ENCODE results near the gene PAGR1.

PAGR1 gene

GRCh38 chr16:29862884-29863668 lies 47.1 kb downstream of the PAGR1 start, which contains the start of gene CDIPT (continued):
- TF ChIP-seq INSM2 (tag by site-specific recombination; IDR thresholded peaks at IDR 0.05) = peak; percentile 13
- no peak for TF ChIP-seq ZNF239 (tag by site-specific recombination; IDR thresholded peaks at IDR 0.05)
- TF ChIP-seq GLI4 (tag by site-specific recombination; IDR thresholded peaks at IDR 0.05) = no peak
- no peak for TF ChIP-seq ZNF416 (tag by site-specific recombination; IDR thresholded peaks at IDR 0.05)
- no peak; the same call in 1 of the 2 replicates for TF ChIP-seq ZNF18 (tag by site-specific recombination; IDR thresholded peaks at IDR 0.05)
- TF ChIP-seq ZNF747 (tag by site-specific recombination; IDR thresholded peaks at IDR 0.05) = no peak
- no peak for TF ChIP-seq ZNF48 (tag by site-specific recombination; IDR thresholded peaks at IDR 0.05)
- TF ChIP-seq ZNF366 (tag by site-specific recombination; conservative IDR thresholded peaks at IDR 0.05) = peak; percentile 69
- no peak for TF ChIP-seq ZNF514 (tag by site-specific recombination; IDR thresholded peaks at IDR 0.05)
- TF ChIP-seq ZNF394 (tag by site-specific recombination; IDR thresholded peaks at IDR 0.05; ENCODE audit: borderline replicate concordance) = peak; percentile 80
- peak; percentile 59; the same call in 1 of the 2 replicates for TF ChIP-seq KLF1 (tag by site-specific recombination; IDR thresholded peaks at IDR 0.05)
- TF ChIP-seq ZFP69B (tag by site-specific recombination; IDR thresholded peaks at IDR 0.05) = peak; percentile 87; the same call in 1 of the 2 replicates
- TF ChIP-seq ZNF837 (tag by site-specific recombination; IDR thresholded peaks at IDR 0.05) = no peak
- TF ChIP-seq ZNF777 (tag by site-specific recombination; IDR thresholded peaks at IDR 0.05; ENCODE audit: borderline replicate concordance) = peak; percentile 95
- 0 out of 2 replicates have a peak, but pooled peaks have one; percentile 1 for TF ChIP-seq ZNF513 (tag by site-specific recombination; IDR thresholded peaks at IDR 0.05)
- no peak for TF ChIP-seq ZNF555 (tag by site-specific recombination; conservative IDR thresholded peaks at IDR 0.05)
- peak; percentile 28; the same call in 1 of the 2 replicates for TF ChIP-seq ZBTB7A (tag by site-specific recombination; IDR thresholded peaks at IDR 0.05; ENCODE audit: low read depth)
- TF ChIP-seq KLF8 (tag by site-specific recombination; IDR thresholded peaks at IDR 0.05) = peak; percentile 91; the same call in 1 of the 2 replicates
- peak; percentile 56 for TF ChIP-seq ZNF785 (tag by site-specific recombination; IDR thresholded peaks at IDR 0.05)
- TF ChIP-seq ZNF670 (tag by site-specific recombination; IDR thresholded peaks at IDR 0.05; ENCODE audit: low read depth) = no peak
- TF ChIP-seq ZBTB44 (tag by site-specific recombination; IDR thresholded peaks at IDR 0.05) = peak; percentile 77; the same call in 1 of the 2 replicates
- peak; percentile 81; the same call in 1 of the 2 replicates for TF ChIP-seq ZSCAN18 (tag by site-specific recombination; IDR thresholded peaks at IDR 0.05)
- TF ChIP-seq ZNF518A (tag by site-specific recombination; conservative IDR thresholded peaks at IDR 0.05; ENCODE audit: low read depth) = peak; percentile 50
- TF ChIP-seq ZNF169 (tag by site-specific recombination; IDR thresholded peaks at IDR 0.05) = no peak
- TF ChIP-seq SP7 (tag by site-specific recombination; IDR thresholded peaks at IDR 0.05) = peak; percentile 93
